ENCODE results near the gene HLA-B. TPM values are rescaled to one million over a fixed set of nuclear protein-coding genes. Genes with fewer than 3 reads are reported as not detected.

HLA-B gene
- 20.6 to 32.4 TPM (median 22.0 TPM) in 5 replicates for total RNA-seq (2022; extraction: Qiagen RNA extraction)

DNA sequence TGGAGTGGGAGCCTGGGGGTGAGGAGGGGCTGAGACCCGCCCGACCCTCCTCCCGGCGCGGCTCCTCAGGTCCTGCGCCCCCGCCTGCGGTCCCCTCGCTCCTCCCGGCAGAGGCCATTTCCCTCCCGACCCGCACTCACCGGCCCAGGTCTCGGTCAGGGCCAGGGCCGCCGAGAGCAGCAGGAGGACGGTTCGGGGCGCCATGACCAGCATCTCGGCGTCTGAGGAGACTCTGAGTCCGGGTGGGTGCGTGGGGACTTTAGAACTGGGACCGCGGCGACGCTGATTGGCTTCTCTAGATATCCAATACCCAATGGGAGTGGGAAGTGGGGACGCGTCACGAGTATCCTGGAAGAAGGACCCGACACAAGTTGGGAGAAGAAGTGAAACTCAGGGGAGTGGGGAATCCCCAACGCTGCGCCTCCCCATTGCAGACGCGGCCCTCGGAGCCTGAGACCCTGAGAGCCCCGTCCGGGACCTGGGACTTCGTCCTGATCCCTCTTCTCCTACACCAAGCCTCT, at the start of gene HLA-B:
Gene HLA-B, minus strand, starts transcription at position 234 of the 521 bp plus-strand sequence. Its CDS starts 21 bp downstream, at position 213.

GRCh38 chr6:31403283-31404060, 46.5 kb upstream of the HLA-B start, which contains the start of gene MICA:
Gene MICA, plus strand, starts transcription at chr6:31403595. Its CDS starts 38 bp downstream, at chr6:31403633.

Other genes with a start within 250 kb of the HLA-B start
- gene C6orf15, start 244.6 kb downstream of the HLA-B start, total RNA-seq (2022; extraction: Qiagen RNA extraction) = 0.07 TPM in 1 of 5 replicates, not detected in the others
- gene PSORS1C1, start 242.4 kb downstream of the HLA-B start, total RNA-seq (2022; extraction: Qiagen RNA extraction) = 4.4 to 6.7 TPM (median 6.1 TPM) in 5 replicates
- 0.04 to 0.08 TPM (median 0.06 TPM) in 4 of 5 replicates, not detected in the other for gene CDSN, start 236.7 kb downstream of the HLA-B start, total RNA-seq (2022; extraction: Qiagen RNA extraction)
- gene PSORS1C2, start 218.1 kb downstream of the HLA-B start, total RNA-seq (2022; extraction: Qiagen RNA extraction) = 0.09 TPM in 1 of 5 replicates, not detected in the others
- 7.1 to 8.3 TPM (median 7.5 TPM) in 5 replicates for gene CCHCR1, start 199.4 kb downstream of the HLA-B start, total RNA-seq (2022; extraction: Qiagen RNA extraction)
- 11.7 to 16.7 TPM (median 15.3 TPM) in 5 replicates for gene TCF19, start 198.6 kb downstream of the HLA-B start, total RNA-seq (2022; extraction: Qiagen RNA extraction)
- gene POU5F1, start 186.5 kb downstream of the HLA-B start, total RNA-seq (2022; extraction: Qiagen RNA extraction) = 11.8 to 22.2 TPM (median 16.0 TPM) in 5 replicates
- 42.8 to 53.6 TPM (median 51.6 TPM) in 5 replicates for gene HLA-C, start 85.1 kb downstream of the HLA-B start, total RNA-seq (2022; extraction: Qiagen RNA extraction)
- 27.4 to 29.3 TPM (median 28.6 TPM) in 5 replicates for gene MICA, start 46.4 kb upstream of the HLA-B start, total RNA-seq (2022; extraction: Qiagen RNA extraction)
- 5.3 to 7.8 TPM (median 7.0 TPM) in 5 replicates for gene MICB, start 141.0 kb upstream of the HLA-B start, total RNA-seq (2022; extraction: Qiagen RNA extraction)
- gene MCCD1, start 171.8 kb upstream of the HLA-B start, total RNA-seq (2022; extraction: Qiagen RNA extraction) = not detected in 5 replicates
- gene DDX39B, start 184.8 kb upstream of the HLA-B start, total RNA-seq (2022; extraction: Qiagen RNA extraction) = 267 to 386 TPM (median 346 TPM) in 5 replicates
- 0.42 to 0.88 TPM (median 0.78 TPM) in 5 replicates for gene ATP6V1G2, start 189.4 kb upstream of the HLA-B start, total RNA-seq (2022; extraction: Qiagen RNA extraction)
- 8.9 to 13.0 TPM (median 12.2 TPM) in 5 replicates for gene NFKBIL1, start 190.4 kb upstream of the HLA-B start, total RNA-seq (2022; extraction: Qiagen RNA extraction)
- gene LTA, start 215.1 kb upstream of the HLA-B start, total RNA-seq (2022; extraction: Qiagen RNA extraction) = 0.06 to 0.21 TPM (median 0.12 TPM) in 4 of 5 replicates, not detected in the other
- gene TNF, start 218.4 kb upstream of the HLA-B start, total RNA-seq (2022; extraction: Qiagen RNA extraction) = 0.06 TPM in 1 of 5 replicates, not detected in the others
- gene LTB, start 225.2 kb upstream of the HLA-B start, total RNA-seq (2022; extraction: Qiagen RNA extraction) = 0.20 to 0.46 TPM (median 0.32 TPM) in 5 replicates
- gene LST1, start 229.1 kb upstream of the HLA-B start, total RNA-seq (2022; extraction: Qiagen RNA extraction) = 0.11 TPM in 1 of 5 replicates, not detected in the others
- gene NCR3, start 235.8 kb upstream of the HLA-B start, total RNA-seq (2022; extraction: Qiagen RNA extraction) = not detected in 5 replicates

Data from A549 treated with dexamethasone at 1 μM for 4 hours (cell line).